SK-N-SH treated with all-trans-retinoic acid at 6 μM for 48 hours (cell line): ENCODE results near the gene TST.

Experiments used
- CSDC2 ChIP-seq: fragments of 250-450 bp; sonication (Bioruptor Pico); IDR thresholded peaks from 2 replicates; pipeline ENCODE4 v1.5.0; 2020; ENCODE audit warnings: mild to moderate bottlenecking, moderate library complexity
- GLIS3 ChIP-seq: fragments of 250-450 bp; sonication (Bioruptor Pico); IDR thresholded peaks from 2 replicates; pipeline ENCODE4 v1.5.0; 2020; ENCODE audit warnings: mild to moderate bottlenecking, moderate library complexity
- SNAI2 ChIP-seq: fragments of 250-450 bp; sonication (Bioruptor Pico); IDR thresholded peaks from 2 replicates; pipeline ENCODE4 v1.5.0; 2020; ENCODE audit warnings: mild to moderate bottlenecking, moderate library complexity
- TCF4 ChIP-seq: fragments of 250-450 bp; sonication (Bioruptor Pico); IDR thresholded peaks from 2 replicates; pipeline ENCODE4 v1.8.0; 2021; ENCODE audit warnings: mild to moderate bottlenecking, moderate library complexity, borderline replicate concordance
- TSHZ2 ChIP-seq: fragments of 250-450 bp; sonication (Bioruptor Pico); IDR thresholded peaks from 2 replicates; pipeline ENCODE4 v1.5.0; 2020; ENCODE audit warnings: mild to moderate bottlenecking, moderate library complexity
- ZFP3 ChIP-seq: fragments of 250-450 bp; sonication (Bioruptor Pico); IDR thresholded peaks from 2 replicates; pipeline ENCODE4 v1.5.0; 2020; ENCODE audit warnings: mild to moderate bottlenecking, moderate library complexity
- ZFP30 ChIP-seq: fragments of 450-650 bp; formaldehyde crosslinking; IDR thresholded peaks from 2 replicates; pipeline ENCODE4 v1.5.0; 2022; ENCODE audit warnings: mild to moderate bottlenecking, moderate library complexity
- ZNF565 ChIP-seq: fragments of 450-650 bp; formaldehyde crosslinking; conservative IDR thresholded peaks from 2 replicates; pipeline ENCODE4 v1.5.0; 2020; ENCODE audit warnings: low read depth, mild to moderate bottlenecking, moderate library complexity
- TF ChIP-seq, protein P1 (sequence below): fragments of 250-450 bp; sonication (Bioruptor Pico); IDR thresholded peaks from 2 replicates; pipeline ENCODE4 v1.8.0; 2020; ENCODE audit warnings: mild to moderate bottlenecking, moderate library complexity, borderline replicate concordance
- TF ChIP-seq, protein P2 (sequence below): fragments of 250-450 bp; sonication (Bioruptor Pico); IDR thresholded peaks from 2 replicates; pipeline ENCODE4 v1.5.1; 2021; ENCODE audit warnings: mild to moderate bottlenecking, moderate library complexity

GRCh38 chr22:36966851-36967540 is 52.3 kb downstream of the TST start:
- TF ChIP-seq ZFP3, result no peak
- no peak for TF ChIP-seq SNAI2
- TF ChIP-seq TSHZ2 (CRISPR knock-in tag), result no peak
- no peak for TF ChIP-seq TCF4 (CRISPR knock-in tag)
- TF ChIP-seq ZNF565, result no peak
- TF ChIP-seq, protein P1, sequence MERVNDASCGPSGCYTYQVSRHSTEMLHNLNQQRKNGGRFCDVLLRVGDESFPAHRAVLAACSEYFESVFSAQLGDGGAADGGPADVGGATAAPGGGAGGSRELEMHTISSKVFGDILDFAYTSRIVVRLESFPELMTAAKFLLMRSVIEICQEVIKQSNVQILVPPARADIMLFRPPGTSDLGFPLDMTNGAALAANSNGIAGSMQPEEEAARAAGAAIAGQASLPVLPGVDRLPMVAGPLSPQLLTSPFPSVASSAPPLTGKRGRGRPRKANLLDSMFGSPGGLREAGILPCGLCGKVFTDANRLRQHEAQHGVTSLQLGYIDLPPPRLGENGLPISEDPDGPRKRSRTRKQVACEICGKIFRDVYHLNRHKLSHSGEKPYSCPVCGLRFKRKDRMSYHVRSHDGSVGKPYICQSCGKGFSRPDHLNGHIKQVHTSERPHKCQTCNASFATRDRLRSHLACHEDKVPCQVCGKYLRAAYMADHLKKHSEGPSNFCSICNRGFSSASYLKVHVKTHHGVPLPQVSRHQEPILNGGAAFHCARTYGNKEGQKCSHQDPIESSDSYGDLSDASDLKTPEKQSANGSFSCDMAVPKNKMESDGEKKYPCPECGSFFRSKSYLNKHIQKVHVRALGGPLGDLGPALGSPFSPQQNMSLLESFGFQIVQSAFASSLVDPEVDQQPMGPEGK (CRISPR knock-in tag), result no peak
- TF ChIP-seq GLIS3 (CRISPR knock-in tag), result no peak
- no peak for TF ChIP-seq CSDC2
- no peak for TF ChIP-seq ZFP30
- TF ChIP-seq, protein P2, sequence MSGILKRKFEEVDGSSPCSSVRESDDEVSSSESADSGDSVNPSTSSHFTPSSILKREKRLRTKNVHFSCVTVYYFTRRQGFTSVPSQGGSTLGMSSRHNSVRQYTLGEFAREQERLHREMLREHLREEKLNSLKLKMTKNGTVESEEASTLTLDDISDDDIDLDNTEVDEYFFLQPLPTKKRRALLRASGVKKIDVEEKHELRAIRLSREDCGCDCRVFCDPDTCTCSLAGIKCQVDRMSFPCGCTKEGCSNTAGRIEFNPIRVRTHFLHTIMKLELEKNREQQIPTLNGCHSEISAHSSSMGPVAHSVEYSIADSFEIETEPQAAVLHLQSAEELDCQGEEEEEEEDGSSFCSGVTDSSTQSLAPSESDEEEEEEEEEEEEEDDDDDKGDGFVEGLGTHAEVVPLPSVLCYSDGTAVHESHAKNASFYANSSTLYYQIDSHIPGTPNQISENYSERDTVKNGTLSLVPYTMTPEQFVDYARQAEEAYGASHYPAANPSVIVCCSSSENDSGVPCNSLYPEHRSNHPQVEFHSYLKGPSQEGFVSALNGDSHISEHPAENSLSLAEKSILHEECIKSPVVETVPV (CRISPR knock-in tag), result no peak
